Measurements from ENCODE around the gene ANKRD23. TPM values are rescaled to one million over a fixed set of nuclear protein-coding genes. Genes with fewer than 3 reads are reported as not detected.

ANKRD23 gene
- total RNA-seq, 2 experiments from 2014 or later, result 6.5 to 6.7 TPM

DNA sequence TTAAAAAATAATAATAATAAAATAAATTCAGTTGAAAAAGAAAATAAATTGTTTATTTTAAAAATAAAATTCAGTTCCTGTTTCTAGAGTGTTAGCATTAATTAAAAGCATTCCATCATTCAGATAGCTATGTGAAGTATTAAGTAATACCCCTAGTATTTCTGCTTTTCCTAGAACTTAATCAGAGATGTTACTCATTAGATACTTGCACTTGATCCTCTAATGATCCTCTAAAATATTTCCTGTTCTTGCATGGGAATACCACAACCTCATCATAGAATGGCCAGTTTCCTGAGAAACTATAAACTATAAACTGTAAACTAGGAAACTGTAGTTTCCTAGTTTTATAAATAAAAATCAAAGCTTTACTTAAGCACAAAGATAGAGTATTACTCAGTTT lies 38.8 kb downstream of the ANKRD23 start:
- no peak for DNase-seq (ENCODE audit: low spot score)
- ChIA-PET CTCF (ENCODE audit: unreplicated experiment) (no interaction called here), POLR2A (interaction anchor here (0.7 kb wide), 1 partner anchor 1276 kb away, joined by 3 read pairs; no protein-coding TSS in a partner anchor)
- BruUV-seq (replicated peaks), result no TSS peak
- H3K4me1 ChIP-seq (ENCODE audit: insufficient read depth, low read length, poor library complexity, severe bottlenecking), result peaks cover 29% of the 10 kb centered on the region
- intact Hi-C loops (cut with micrococcal nuclease; ENCODE audit: unreplicated experiment), result loop anchor here (5.0 kb wide), 1 partner anchor 203 kb away; no protein-coding TSS in a partner anchor
- H3K9me2 ChIP-seq (ENCODE audit: insufficient read depth, low read length), result no peaks in the 10 kb centered on the region
- no peaks in the 10 kb centered on the region for H3K79me2 ChIP-seq (ENCODE audit: insufficient read depth, low read depth, low read length)
- no peak overlapping the region for H3K4me3 ChIP-seq (ENCODE audit: low read depth, low read length, poor library complexity, severe bottlenecking)
- H3K9me3 ChIP-seq (ENCODE audit: low read length), result no peaks in the 10 kb centered on the region
- peaks cover 10% of the 10 kb centered on the region; the same call in 1 of the 2 replicates for H3K36me3 ChIP-seq (ENCODE audit: insufficient read depth, low read length)
- H3K27ac ChIP-seq (ENCODE audit: low read depth, low read length, poor library complexity, severe bottlenecking), result no peak overlapping the region
- no peak overlapping the region for H2AFZ ChIP-seq (ENCODE audit: low read length)
- H4K20me1 ChIP-seq (ENCODE audit: insufficient read depth, low read length), result no peaks in the 10 kb centered on the region
- TF ChIP-seq, protein P1, sequence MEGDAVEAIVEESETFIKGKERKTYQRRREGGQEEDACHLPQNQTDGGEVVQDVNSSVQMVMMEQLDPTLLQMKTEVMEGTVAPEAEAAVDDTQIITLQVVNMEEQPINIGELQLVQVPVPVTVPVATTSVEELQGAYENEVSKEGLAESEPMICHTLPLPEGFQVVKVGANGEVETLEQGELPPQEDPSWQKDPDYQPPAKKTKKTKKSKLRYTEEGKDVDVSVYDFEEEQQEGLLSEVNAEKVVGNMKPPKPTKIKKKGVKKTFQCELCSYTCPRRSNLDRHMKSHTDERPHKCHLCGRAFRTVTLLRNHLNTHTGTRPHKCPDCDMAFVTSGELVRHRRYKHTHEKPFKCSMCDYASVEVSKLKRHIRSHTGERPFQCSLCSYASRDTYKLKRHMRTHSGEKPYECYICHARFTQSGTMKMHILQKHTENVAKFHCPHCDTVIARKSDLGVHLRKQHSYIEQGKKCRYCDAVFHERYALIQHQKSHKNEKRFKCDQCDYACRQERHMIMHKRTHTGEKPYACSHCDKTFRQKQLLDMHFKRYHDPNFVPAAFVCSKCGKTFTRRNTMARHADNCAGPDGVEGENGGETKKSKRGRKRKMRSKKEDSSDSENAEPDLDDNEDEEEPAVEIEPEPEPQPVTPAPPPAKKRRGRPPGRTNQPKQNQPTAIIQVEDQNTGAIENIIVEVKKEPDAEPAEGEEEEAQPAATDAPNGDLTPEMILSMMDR (conservative IDR thresholded peaks at IDR 0.05; ENCODE audit: low read length), result no peak
- TF ChIP-seq EZH2phosphoT487 (IDR thresholded peaks at IDR 0.05; ENCODE audit: borderline replicate concordance, low read depth, low read length), result no peak
- no peak overlapping the region for H3K4me2 ChIP-seq (ENCODE audit: low read length)

DNA sequence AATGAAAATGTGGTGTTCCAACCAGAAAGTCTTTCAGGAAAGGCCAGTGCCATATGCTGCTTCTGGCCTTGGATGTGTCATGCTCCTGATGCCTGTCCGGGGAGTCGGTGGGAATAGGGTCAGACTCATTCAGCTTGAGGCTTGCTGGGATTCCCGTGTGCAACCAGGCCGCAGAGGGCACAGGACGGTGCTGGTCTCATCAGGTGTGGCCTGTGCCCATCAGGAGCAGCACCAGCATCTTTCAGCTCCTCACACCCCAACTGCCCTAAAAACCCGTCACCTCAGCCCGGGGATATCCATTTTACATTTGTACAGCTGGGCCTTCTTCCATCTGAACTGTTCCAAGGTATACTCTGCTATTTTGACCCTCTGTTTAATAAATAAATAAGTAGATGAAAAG lies 41.1 kb downstream of the ANKRD23 start:
- H4K20me1 ChIP-seq (ENCODE audit: insufficient read depth, low read length), result no peaks in the 10 kb centered on the region
- POLR2A ChIA-PET, result interaction anchor here (0.6 to 1.1 kb wide), 3 partner anchors 14 to 74 kb away, joined by 3 to 4 read pairs (median 3); partner anchors contain the start of gene CNNM3
- peaks cover 10% of the 10 kb centered on the region; the same call in 1 of the 2 replicates for H3K36me3 ChIP-seq (ENCODE audit: insufficient read depth, low read length)
- H3K4me1 ChIP-seq (ENCODE audit: insufficient read depth, low read length, poor library complexity, severe bottlenecking), result peaks cover 29% of the 10 kb centered on the region
- H3K4me3 ChIP-seq (ENCODE audit: low read depth, low read length, poor library complexity, severe bottlenecking), result no peak overlapping the region
- TF ChIP-seq, protein P1 (conservative IDR thresholded peaks at IDR 0.05; ENCODE audit: low read length), result no peak
- TF ChIP-seq EZH2phosphoT487 (IDR thresholded peaks at IDR 0.05; ENCODE audit: borderline replicate concordance, low read depth, low read length), result no peak
- H3K4me2 ChIP-seq (ENCODE audit: low read length), result no peak overlapping the region
- no TSS peak for BruUV-seq (replicated peaks)
- intact Hi-C loops (cut with micrococcal nuclease; ENCODE audit: unreplicated experiment), result loop anchor here (5.0 kb wide), 1 partner anchor 200 kb away; no protein-coding TSS in a partner anchor
- H3K9me2 ChIP-seq (ENCODE audit: insufficient read depth, low read length), result no peaks in the 10 kb centered on the region
- DNase-seq (ENCODE audit: low spot score), result no peak
- no peak overlapping the region for H3K27ac ChIP-seq (ENCODE audit: low read depth, low read length, poor library complexity, severe bottlenecking)
- no peaks in the 10 kb centered on the region for H3K79me2 ChIP-seq (ENCODE audit: insufficient read depth, low read depth, low read length)
- H3K9me3 ChIP-seq (ENCODE audit: low read length), result no peaks in the 10 kb centered on the region
- no peak overlapping the region for H2AFZ ChIP-seq (ENCODE audit: low read length)
- CTCF ChIA-PET (ENCODE audit: unreplicated experiment), result no interaction called here

All from OCI-LY7 (cell line).